BLaER1 (cell line): Measurements from ENCODE around the gene ELP4.
A peak's percentile ranks its signal among the peaks of the same experiment; 100 is the strongest.

Experiments
- H3K27ac ChIP-seq: shearing (Covaris generic); formaldehyde crosslinking; 2 replicates; pipeline ENCODE4 v1.8.1; 2022
- H3K27me3 ChIP-seq: shearing (Covaris generic); formaldehyde crosslinking; 2 replicates; pipeline ENCODE4 v1.8.1; 2022
- H3K36me3 ChIP-seq: shearing (Covaris generic); formaldehyde crosslinking; 2 replicates; pipeline ENCODE4 v1.8.1; 2022
- H3K4me1 ChIP-seq: shearing (Covaris generic); formaldehyde crosslinking; 2 replicates; pipeline ENCODE4 v1.8.1; 2022
- H3K4me2 ChIP-seq: shearing (Covaris generic); formaldehyde crosslinking; 2 replicates; pipeline ENCODE4 v1.8.1; 2022
- H3K4me3 ChIP-seq: shearing (Covaris generic); formaldehyde crosslinking; 2 replicates; pipeline ENCODE4 v1.8.1; 2022
- H3K9ac ChIP-seq: shearing (Covaris generic); formaldehyde crosslinking; 2 replicates; pipeline ENCODE4 v1.8.1; 2022
- H3K9me3 ChIP-seq: shearing (Covaris generic); formaldehyde crosslinking; 2 replicates; pipeline ENCODE4 v1.8.1; 2022
- H4K20me1 ChIP-seq: shearing (Covaris generic); formaldehyde crosslinking; 2 replicates; pipeline ENCODE4 v1.8.1; 2022
- Cebpa-rat ChIP-seq: shearing (Covaris generic); IDR thresholded peaks from 2 replicates; pipeline ENCODE4 v1.8.1; 2022

ELP4 gene

DNA sequence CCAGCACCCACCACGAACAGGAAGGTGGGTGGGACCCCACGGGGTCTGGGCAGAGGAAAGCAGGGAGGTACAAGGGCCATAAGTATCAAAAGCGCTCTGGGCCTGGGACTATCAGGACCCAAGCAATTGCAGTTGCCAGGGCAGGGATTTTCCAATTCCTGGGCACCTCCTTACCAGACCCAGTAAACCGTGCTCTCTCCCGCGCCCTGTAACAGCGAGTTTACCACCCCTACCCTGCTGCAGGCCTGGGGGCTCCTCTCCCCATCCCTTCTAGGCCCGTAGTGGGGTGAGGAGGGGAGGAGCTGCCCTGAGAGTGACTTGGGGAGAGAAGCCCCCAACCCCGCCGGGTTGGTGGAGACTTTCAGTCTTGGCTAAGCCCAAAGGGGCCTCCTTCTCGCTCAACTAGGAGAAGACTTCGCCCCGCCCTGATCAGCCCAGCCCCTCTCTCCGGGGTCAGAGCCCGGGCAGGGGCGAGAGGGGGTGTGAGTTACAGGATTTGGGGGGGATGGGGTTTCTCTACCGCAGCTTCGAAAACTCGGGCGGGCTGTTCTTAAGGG is 296.1 kb downstream of the ELP4 start:
- Histone ChIP-seq H3K27ac (no peak overlapping the region), H3K27me3 (peaks cover 100% of the 10 kb centered on the region), H3K4me2 (no peak overlapping the region), H3K36me3 (no peaks in the 10 kb centered on the region), H4K20me1 (peaks cover 64% of the 10 kb centered on the region), H3K4me3 (peak overlapping the region; percentile 30; the same call in 1 of the 2 replicates), H3K9me3 (peaks cover 86% of the 10 kb centered on the region), H3K4me1 (0 out of 2 replicates have a peak, but pooled peaks cover 6% of the 10 kb centered on the region), H3K9ac (no peak overlapping the region)
- no peak for TF ChIP-seq Cebpa-rat

- no peak overlapping the region for H3K9ac ChIP-seq
- peaks cover 100% of the 10 kb centered on the region for H3K27me3 ChIP-seq
- peaks cover 85% of the 10 kb centered on the region for H3K9me3 ChIP-seq
- TF ChIP-seq Cebpa-rat, result no peak
- no peak overlapping the region for H3K4me2 ChIP-seq
- no peak overlapping the region for H3K27ac ChIP-seq
- 0 out of 2 replicates have a peak, but pooled peaks cover 6% of the 10 kb centered on the region for H3K4me1 ChIP-seq
- peaks cover 70% of the 10 kb centered on the region for H4K20me1 ChIP-seq
- no peaks in the 10 kb centered on the region for H3K36me3 ChIP-seq
- peak overlapping the region; percentile 30; the same call in 1 of the 2 replicates for H3K4me3 ChIP-seq
These were observed 296.8 kb downstream of the ELP4 start for GRCh38 chr11:31806186-31806927.

DNA sequence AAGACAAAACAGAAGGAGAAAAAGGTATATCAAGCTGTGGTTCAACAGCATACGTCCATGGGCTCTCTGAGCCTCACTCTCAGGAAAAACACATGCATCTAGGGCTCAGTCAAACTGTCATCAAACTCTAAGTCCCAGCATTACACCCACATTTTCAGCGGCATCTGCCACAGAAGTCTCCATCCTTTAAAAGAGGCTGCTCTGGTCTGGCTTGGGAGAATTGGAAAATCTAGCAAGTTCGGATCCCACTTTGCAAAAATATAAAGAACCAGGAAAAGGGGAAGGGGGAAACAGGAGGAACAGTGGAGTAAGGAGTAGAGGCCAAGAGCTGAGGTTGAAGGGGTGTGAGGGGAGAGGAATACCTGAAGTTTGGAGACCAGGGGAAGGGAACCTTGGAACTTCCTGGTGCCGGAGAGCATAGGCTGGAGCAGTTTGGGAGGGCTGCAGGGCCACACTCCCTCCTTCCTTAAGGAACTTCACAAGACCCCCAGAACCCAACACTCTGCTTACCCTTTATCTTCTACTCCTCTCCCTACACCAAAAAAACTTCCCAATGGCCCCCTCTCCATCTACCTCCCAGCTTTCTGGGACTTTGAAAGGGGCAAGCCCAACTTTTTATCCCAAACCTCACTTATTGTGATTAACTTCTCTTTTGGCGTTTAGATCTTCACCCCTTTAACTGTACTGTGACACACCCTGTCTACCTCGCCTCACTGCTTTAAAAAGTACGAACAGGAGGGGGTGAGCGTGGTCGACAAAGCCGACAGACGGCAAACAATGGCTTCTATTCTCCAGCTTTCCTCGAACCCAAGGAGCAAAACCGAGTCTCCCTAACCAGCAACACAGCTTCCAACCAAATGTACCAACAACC is 297.6 kb downstream of the ELP4 start:
- Histone ChIP-seq H4K20me1 (peaks cover 72% of the 10 kb centered on the region), H3K9me3 (peaks cover 83% of the 10 kb centered on the region), H3K27ac (no peak overlapping the region), H3K36me3 (no peaks in the 10 kb centered on the region), H3K4me1 (0 out of 2 replicates have a peak, but pooled peaks cover 6% of the 10 kb centered on the region), H3K27me3 (peaks cover 100% of the 10 kb centered on the region), H3K4me3 (no peak overlapping the region), H3K9ac (no peak overlapping the region), H3K4me2 (no peak overlapping the region)
- no peak for TF ChIP-seq Cebpa-rat

DNA sequence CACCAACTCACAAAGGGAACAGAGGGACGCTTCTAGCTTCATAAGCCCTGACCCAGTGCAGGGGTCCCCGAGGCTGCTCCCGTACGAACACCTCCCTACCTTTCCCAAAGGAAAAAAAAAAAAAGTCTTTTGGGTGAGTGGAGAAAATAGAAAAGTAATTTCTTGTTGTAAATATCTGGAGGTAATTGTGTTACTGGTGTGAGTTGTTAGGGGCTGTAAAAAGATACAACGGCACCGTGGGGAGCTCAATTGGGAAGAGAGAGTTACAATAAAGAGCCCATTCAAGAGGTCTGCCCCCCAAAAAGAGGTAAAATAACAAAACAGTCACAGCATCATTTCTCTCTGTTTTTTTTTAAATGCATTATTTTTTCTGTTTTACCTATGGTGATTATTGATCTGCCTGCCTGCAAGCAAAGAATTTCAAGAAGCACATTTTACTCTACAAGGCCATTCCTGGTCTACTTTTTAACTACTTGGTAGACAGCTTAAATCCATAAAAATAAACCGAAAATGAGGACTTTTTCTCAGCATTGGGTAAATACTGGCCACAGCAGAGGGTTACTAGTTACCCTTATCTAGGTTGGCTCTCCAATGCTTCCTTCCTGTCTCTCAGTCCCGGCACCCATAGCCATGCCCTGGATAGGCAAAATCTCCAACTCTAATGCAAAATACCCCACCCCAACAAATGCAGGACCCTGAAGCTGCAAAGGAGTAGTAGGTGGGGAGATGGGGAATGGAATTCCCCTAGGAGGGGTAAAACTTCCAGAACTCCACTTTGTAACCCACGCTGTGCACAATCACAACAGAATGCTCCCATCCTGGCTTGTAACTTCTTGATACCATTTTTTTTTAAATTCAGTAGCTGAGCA is 298.5 kb downstream of the ELP4 start:
- Histone ChIP-seq H3K27ac (no peak overlapping the region), H3K4me1 (peaks cover 11% of the 10 kb centered on the region; the same call in 1 of the 2 replicates), H3K36me3 (no peaks in the 10 kb centered on the region), H3K4me3 (no peak overlapping the region), H3K4me2 (no peak overlapping the region), H3K9me3 (peaks cover 77% of the 10 kb centered on the region), H3K9ac (no peak overlapping the region), H4K20me1 (peaks cover 76% of the 10 kb centered on the region), H3K27me3 (peaks cover 100% of the 10 kb centered on the region)
- TF ChIP-seq Cebpa-rat, result no peak

GRCh38 chr11:31808721-31809540 is 299.4 kb downstream of the ELP4 start:
- H3K4me2 ChIP-seq, result no peak overlapping the region

GRCh38 chr11:31809541-31809856 is 299.9 kb downstream of the ELP4 start:
- Histone ChIP-seq H3K4me1 (peaks cover 11% of the 10 kb centered on the region; the same call in 1 of the 2 replicates), H3K9me3 (peaks cover 69% of the 10 kb centered on the region), H3K27me3 (peaks cover 100% of the 10 kb centered on the region), H3K9ac (no peak overlapping the region), H3K4me2 (no peak overlapping the region), H3K27ac (no peak overlapping the region), H4K20me1 (peaks cover 75% of the 10 kb centered on the region), H3K36me3 (no peaks in the 10 kb centered on the region), H3K4me3 (no peak overlapping the region)
- no peak for TF ChIP-seq Cebpa-rat

More at GRCh38 chr11:31808721-31809540, 299.4 kb downstream of the ELP4 start:
- no peak for TF ChIP-seq Cebpa-rat
- Histone ChIP-seq H3K9me3 (peaks cover 69% of the 10 kb centered on the region), H3K27me3 (peaks cover 100% of the 10 kb centered on the region), H3K36me3 (no peaks in the 10 kb centered on the region), H4K20me1 (peaks cover 74% of the 10 kb centered on the region), H3K9ac (no peak overlapping the region), H3K4me1 (peaks cover 11% of the 10 kb centered on the region; the same call in 1 of the 2 replicates), H3K27ac (no peak overlapping the region), H3K4me3 (no peak overlapping the region)

- no peak overlapping the region for H3K9ac ChIP-seq
- H3K9me3 ChIP-seq, result peaks cover 66% of the 10 kb centered on the region
- H4K20me1 ChIP-seq, result peaks cover 75% of the 10 kb centered on the region
- H3K36me3 ChIP-seq, result no peaks in the 10 kb centered on the region
- H3K27ac ChIP-seq, result no peak overlapping the region
- TF ChIP-seq Cebpa-rat, result no peak
- H3K4me2 ChIP-seq, result peak overlapping the region; percentile 61; the same call in 1 of the 2 replicates
- peaks cover 11% of the 10 kb centered on the region; the same call in 1 of the 2 replicates for H3K4me1 ChIP-seq
- 0 out of 2 replicates have a peak overlapping the region, but pooled peaks have one; percentile 20 for H3K4me3 ChIP-seq
- peaks cover 100% of the 10 kb centered on the region for H3K27me3 ChIP-seq
These were observed 300.6 kb downstream of the ELP4 start for GRCh38 chr11:31809857-31810778.
